ENCODE measurements around the gene ZNF511. TPM values are rescaled to one million over a fixed set of nuclear protein-coding genes. Genes with fewer than 3 reads are reported as not detected.

Gene ZNF511
- total and polyA plus RNA-seq, 5 donors from 2014 or later, result 29.1 to 96.4 (median 77.6) TPM

- Mint-ChIP-seq H3K4me3 (peak overlapping the region; percentile 36 to 69 (median 51)), H3K9me3 (no peaks in the 10 kb centered on the region), H3K27me3 (no peaks in the 10 kb centered on the region), H3K4me1 (peaks cover 0 to 16% (median 7%) of the 10 kb centered on the region in 4 donors), H3K36me3 (peaks cover 21% of the 10 kb centered on the region), H3K27ac (peak overlapping the region; percentile 42 to 88 (median 87))
- Histone ChIP-seq H3K4me3 (ENCODE audit: low read depth, low read length) (peak overlapping the region; percentile 6), H3K9me3 (ENCODE audit: control insufficient read depth in 2 of 2, low read length in 2 of 2) (no peaks in the 10 kb centered on the region), H3K27ac (ENCODE audit: insufficient read depth, low read length, poor library complexity, severe bottlenecking) (peak overlapping the region; percentile 23), H3K4me1 (ENCODE audit: control insufficient read depth, insufficient read depth, low read length, poor library complexity, severe bottlenecking) (peaks cover 8% of the 10 kb centered on the region), H3K36me3 (ENCODE audit: control insufficient read depth, insufficient read depth, low read length) (peaks cover 9% of the 10 kb centered on the region), H3K27me3 (ENCODE audit: control insufficient read depth, insufficient read depth, low read length) (no peaks in the 10 kb centered on the region)
- DNase-seq, result no peak
- ATAC-seq (ENCODE audit: low read depth in 2 of 2), result no peak
These were observed 53.2 kb downstream of the ZNF511 start for GRCh38 chr10:133361773-133362441.

Other genes with a start within 250 kb of the ZNF511 start
- not detected for gene ADGRA1, start 221.0 kb upstream of the ZNF511 start, total RNA-seq
- gene ADGRA1, start 221.0 kb upstream of the ZNF511 start, polyA plus RNA-seq, result not detected
- 1.1 TPM for gene KNDC1, start 148.7 kb upstream of the ZNF511 start, total RNA-seq
- not detected for gene KNDC1, start 148.7 kb upstream of the ZNF511 start, polyA plus RNA-seq
- not detected for gene UTF1, start 78.7 kb upstream of the ZNF511 start, total RNA-seq
- not detected for gene UTF1, start 78.7 kb upstream of the ZNF511 start, polyA plus RNA-seq
- not detected for gene VENTX, start 71.1 kb upstream of the ZNF511 start, total RNA-seq
- not detected for gene VENTX, start 71.1 kb upstream of the ZNF511 start, polyA plus RNA-seq
- 148 TPM for gene ADAM8, start 32.0 kb upstream of the ZNF511 start, total RNA-seq
- gene ADAM8, start 32.0 kb upstream of the ZNF511 start, polyA plus RNA-seq, result 10 to 100 TPM; 33.4 to 62.6 (median 49.8) TPM
- 73.8 TPM for gene TUBGCP2, start within 50 bp of the ZNF511 start, total RNA-seq
- 10 to 100 TPM; 23.5 to 31.8 (median 28.1) TPM for gene TUBGCP2, start within 50 bp of the ZNF511 start, polyA plus RNA-seq
- 1.8 TPM for gene CALY, start 28.0 kb downstream of the ZNF511 start, total RNA-seq
- gene CALY, start 28.0 kb downstream of the ZNF511 start, polyA plus RNA-seq, result 1 to 10 TPM in 2 of 4 donors, under 1 TPM in 2; 0.76 to 1.3 (median 1.00) TPM
- gene PRAP1, start 38.5 kb downstream of the ZNF511 start, total RNA-seq, result not detected
- gene PRAP1, start 38.5 kb downstream of the ZNF511 start, polyA plus RNA-seq, result not detected
- 7.1 TPM for gene FUOM, start 49.1 kb downstream of the ZNF511 start, total RNA-seq
- 10 to 100 TPM; 12.3 to 21.9 (median 17.9) TPM for gene FUOM, start 49.1 kb downstream of the ZNF511 start, polyA plus RNA-seq
- gene ECHS1, start 64.4 kb downstream of the ZNF511 start, total RNA-seq, result 16.9 TPM
- gene ECHS1, start 64.4 kb downstream of the ZNF511 start, polyA plus RNA-seq, result 10 to 100 TPM; 76.3 to 91.7 (median 88.9) TPM
- 6.7 TPM for gene PAOX, start 70.3 kb downstream of the ZNF511 start, total RNA-seq
- 10 to 100 TPM; 10.1 to 14.3 (median 11.2) TPM for gene PAOX, start 70.3 kb downstream of the ZNF511 start, polyA plus RNA-seq
- 60.8 TPM for gene MTG1, start 85.2 kb downstream of the ZNF511 start, total RNA-seq
- gene MTG1, start 85.2 kb downstream of the ZNF511 start, polyA plus RNA-seq, result 10 to 100 TPM; 36.7 to 46.7 (median 37.2) TPM
- not detected for gene SPRN, start 115.7 kb downstream of the ZNF511 start, total RNA-seq
- gene SPRN, start 115.7 kb downstream of the ZNF511 start, polyA plus RNA-seq, result under 1 TPM; 0.10 to 0.77 (median 0.25) TPM
- gene SCART1, start 145.0 kb downstream of the ZNF511 start, total RNA-seq, result 5.6 TPM
- gene SCART1, start 145.0 kb downstream of the ZNF511 start, polyA plus RNA-seq, result under 1 TPM in 2 of 4 donors, not detected in 2; 0.03 to 0.29 TPM
- 0.37 TPM for gene CYP2E1, start 218.4 kb downstream of the ZNF511 start, total RNA-seq
- gene CYP2E1, start 218.4 kb downstream of the ZNF511 start, polyA plus RNA-seq, result under 1 TPM in 1 of 4 donors, not detected in 3; 0.09 TPM

All from CD4-positive, CD25-positive, alpha-beta regulatory T cell (primary cell).